Panc1 (cell line): Measurements from ENCODE around the gene NINJ2. TPM values are rescaled to one million over a fixed set of nuclear protein-coding genes. Genes with fewer than 3 reads are reported as not detected.

ENCODE experiments used
- ATAC-seq: fragments of 200-7000 bp; cut with Tn5 transposase; 2 replicates; pipeline ENCODE4 v1.9.1; 2020; ENCODE audit warnings: mild to moderate bottlenecking, moderate library complexity
- BruUV-seq: library from RNA; stranded (reverse); fragments of 400-500 nt; replicated peaks from 2 replicates; lab custom pipeline; 2021; lab: Mats Ljungman, UMichigan
- CTCF ChIA-PET: fragments of 300-600 bp; sonication (Branson Sonifier 250); formaldehyde crosslinking; loops from one replicate; lab custom pipeline; 2022; ENCODE audit warnings: antibody characterized with exemption; lab: Charles Lee
- POLR2A ChIA-PET: fragments of 300-600 bp; sonication (Branson Sonifier 250); formaldehyde crosslinking; loops from one replicate; lab custom pipeline; 2022; ENCODE audit warnings: antibody characterized with exemption; lab: Charles Lee
- DNase-seq: peaks from one replicate; pipeline ENCODE4 v3.0.0-alpha.2; 2010; ENCODE audit warnings: low read depth, low spot score
- H3K27ac ChIP-seq: 2 replicates; pipeline ENCODE4 v1.5.1; 2011; ENCODE audit warnings: mild to moderate bottlenecking, low read length, inconsistent platforms
- H3K27me3 ChIP-seq: fragments of 200-500 bp; sonication (Bioruptor generic); 2 replicates; pipeline ENCODE4 v1.6.0; 2014; ENCODE audit warnings: low read length, inconsistent platforms; ENCODE audit not compliant: control insufficient read depth, insufficient read depth
- H3K36me3 ChIP-seq: fragments of 200-500 bp; sonication (Bioruptor generic); 2 replicates; pipeline ENCODE4 v1.5.1; 2014; ENCODE audit warnings: inconsistent platforms, mild to moderate bottlenecking, low read length, moderate library complexity; ENCODE audit not compliant: control insufficient read depth, insufficient read depth
- H3K4me1 ChIP-seq: 2 replicates; pipeline ENCODE4 v1.5.1; 2011; ENCODE audit warnings: inconsistent platforms, mild to moderate bottlenecking, low read length, moderate library complexity; ENCODE audit not compliant: control insufficient read depth, insufficient read depth
- H3K4me3 ChIP-seq, 2 experiments: 2 replicates each; pipeline ENCODE4 v1.5.1; 2011 to 2012; ENCODE audit warnings: low read depth in 2 of 2, low read length in 2 of 2, mild to moderate bottlenecking in 2 of 2, inconsistent platforms in 1 of 2, moderate library complexity in 1 of 2
- H3K9me3 ChIP-seq: fragments of 200-500 bp; sonication (Bioruptor generic); 2 replicates; pipeline ENCODE4 v1.5.1; 2014; ENCODE audit warnings: low read depth, mild to moderate bottlenecking, inconsistent platforms, low read length, moderate library complexity; ENCODE audit not compliant: control insufficient read depth, insufficient read depth
- POLR2AphosphoS5 ChIP-seq: IDR thresholded peaks from 2 replicates; pipeline ENCODE4 v1.6.1; 2012; ENCODE audit warnings: mild to moderate bottlenecking, low read depth, low read length, moderate library complexity
- SIN3A ChIP-seq: IDR thresholded peaks from 2 replicates; pipeline ENCODE4 v1.6.1; 2012; ENCODE audit warnings: low read depth, mild to moderate bottlenecking, low read length, moderate library complexity, borderline replicate concordance; ENCODE audit not compliant: insufficient read depth
- TCF7L2 ChIP-seq: IDR thresholded peaks from 2 replicates; pipeline ENCODE4 v1.6.1; 2011; ENCODE audit warnings: mild to moderate bottlenecking, low read depth, low read length, inconsistent platforms
- in situ Hi-C: cut with HindIII; loops from 2 replicates; pipeline ENCODE4 v1.10.0; 2016; ENCODE audit warnings: low sequenced_read_pairs, low pct_unique_long_range_greater_than_20kb
- intact Hi-C: fragments of 100-400 bp; cut with micrococcal nuclease; formaldehyde crosslinking; loops from one replicate; pipeline ENCODE4 v1.10.0; 2022; ENCODE audit not compliant: unreplicated experiment
- total RNA-seq: library from RNA; stranded (reverse); gene quantifications from one replicate; pipeline ENCODE4 v1.2.1, GENCODE V29; 2021; ENCODE audit not compliant: unreplicated experiment
- TF ChIP-seq, protein P1 (sequence below): fragments of 450-650 bp; IDR thresholded peaks from 2 replicates; pipeline ENCODE4 v1.5.1; 2017; ENCODE audit warnings: mild to moderate bottlenecking
- TF ChIP-seq, protein P2 (sequence below), 2 experiments: IDR thresholded peaks; 2 replicates each; pipeline ENCODE4 v1.6.1; 2011 to 2012; ENCODE audit warnings: low read depth in 2 of 2, control low read depth in 1 of 2, low read length in 1 of 2, mild to moderate bottlenecking in 1 of 2, moderate library complexity in 1 of 2; ENCODE audit not compliant: insufficient read depth in 1 of 2

The NINJ2 gene
- total RNA-seq, 1 experiment from 2014 or later, result 1.9 TPM

DNA sequence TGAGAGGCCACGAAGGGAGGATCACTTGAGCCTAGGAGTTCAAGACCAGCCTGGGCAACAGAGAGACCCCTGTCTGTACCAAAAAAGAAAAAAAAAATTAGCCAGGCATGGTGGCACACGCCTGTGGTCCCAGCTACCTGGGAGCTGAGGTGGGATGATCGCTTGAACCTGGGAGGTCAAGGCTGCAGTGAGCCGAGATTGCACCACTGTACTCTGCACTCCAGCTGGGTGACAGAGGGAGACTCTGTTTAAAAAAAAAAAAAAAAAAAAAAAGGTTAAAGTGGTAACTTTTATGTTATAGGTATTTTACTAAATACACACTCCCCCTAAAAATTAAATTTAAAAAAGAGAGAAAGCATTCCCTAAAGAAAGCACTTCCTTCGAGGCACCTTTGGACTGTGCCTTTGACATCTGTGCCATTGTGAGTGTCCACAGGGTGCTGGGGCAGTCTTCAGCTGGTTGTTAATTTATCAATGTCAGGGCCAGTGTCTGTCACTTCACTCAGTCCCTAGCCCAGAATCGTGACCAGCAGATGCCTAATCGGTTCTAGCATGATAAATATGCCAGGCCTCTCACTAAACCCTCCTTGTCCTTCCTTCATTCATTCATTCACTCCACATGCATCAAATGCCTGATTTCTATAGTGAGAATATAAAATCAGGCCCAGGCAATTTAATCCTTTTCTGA, 140.4 kb downstream of the NINJ2 start:
- CTCF ChIA-PET, result no interaction called here
- H3K4me3 ChIP-seq, result no peak overlapping the region
- POLR2A ChIA-PET, result no interaction called here
- no peak for ATAC-seq
- BruUV-seq, result no TSS peak
- no peak overlapping the region for H3K27ac ChIP-seq
- intact Hi-C loops (no loop called here), in situ Hi-C loops (no loop called here)
- no peaks in the 10 kb centered on the region for H3K36me3 ChIP-seq
- H3K27me3 ChIP-seq, result no peaks in the 10 kb centered on the region; the same call in 1 of the 2 replicates
- no peak for DNase-seq
- H3K9me3 ChIP-seq, result no peaks in the 10 kb centered on the region
- TF ChIP-seq, protein P1, sequence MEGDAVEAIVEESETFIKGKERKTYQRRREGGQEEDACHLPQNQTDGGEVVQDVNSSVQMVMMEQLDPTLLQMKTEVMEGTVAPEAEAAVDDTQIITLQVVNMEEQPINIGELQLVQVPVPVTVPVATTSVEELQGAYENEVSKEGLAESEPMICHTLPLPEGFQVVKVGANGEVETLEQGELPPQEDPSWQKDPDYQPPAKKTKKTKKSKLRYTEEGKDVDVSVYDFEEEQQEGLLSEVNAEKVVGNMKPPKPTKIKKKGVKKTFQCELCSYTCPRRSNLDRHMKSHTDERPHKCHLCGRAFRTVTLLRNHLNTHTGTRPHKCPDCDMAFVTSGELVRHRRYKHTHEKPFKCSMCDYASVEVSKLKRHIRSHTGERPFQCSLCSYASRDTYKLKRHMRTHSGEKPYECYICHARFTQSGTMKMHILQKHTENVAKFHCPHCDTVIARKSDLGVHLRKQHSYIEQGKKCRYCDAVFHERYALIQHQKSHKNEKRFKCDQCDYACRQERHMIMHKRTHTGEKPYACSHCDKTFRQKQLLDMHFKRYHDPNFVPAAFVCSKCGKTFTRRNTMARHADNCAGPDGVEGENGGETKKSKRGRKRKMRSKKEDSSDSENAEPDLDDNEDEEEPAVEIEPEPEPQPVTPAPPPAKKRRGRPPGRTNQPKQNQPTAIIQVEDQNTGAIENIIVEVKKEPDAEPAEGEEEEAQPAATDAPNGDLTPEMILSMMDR, result no peak
- TF ChIP-seq, protein P2, sequence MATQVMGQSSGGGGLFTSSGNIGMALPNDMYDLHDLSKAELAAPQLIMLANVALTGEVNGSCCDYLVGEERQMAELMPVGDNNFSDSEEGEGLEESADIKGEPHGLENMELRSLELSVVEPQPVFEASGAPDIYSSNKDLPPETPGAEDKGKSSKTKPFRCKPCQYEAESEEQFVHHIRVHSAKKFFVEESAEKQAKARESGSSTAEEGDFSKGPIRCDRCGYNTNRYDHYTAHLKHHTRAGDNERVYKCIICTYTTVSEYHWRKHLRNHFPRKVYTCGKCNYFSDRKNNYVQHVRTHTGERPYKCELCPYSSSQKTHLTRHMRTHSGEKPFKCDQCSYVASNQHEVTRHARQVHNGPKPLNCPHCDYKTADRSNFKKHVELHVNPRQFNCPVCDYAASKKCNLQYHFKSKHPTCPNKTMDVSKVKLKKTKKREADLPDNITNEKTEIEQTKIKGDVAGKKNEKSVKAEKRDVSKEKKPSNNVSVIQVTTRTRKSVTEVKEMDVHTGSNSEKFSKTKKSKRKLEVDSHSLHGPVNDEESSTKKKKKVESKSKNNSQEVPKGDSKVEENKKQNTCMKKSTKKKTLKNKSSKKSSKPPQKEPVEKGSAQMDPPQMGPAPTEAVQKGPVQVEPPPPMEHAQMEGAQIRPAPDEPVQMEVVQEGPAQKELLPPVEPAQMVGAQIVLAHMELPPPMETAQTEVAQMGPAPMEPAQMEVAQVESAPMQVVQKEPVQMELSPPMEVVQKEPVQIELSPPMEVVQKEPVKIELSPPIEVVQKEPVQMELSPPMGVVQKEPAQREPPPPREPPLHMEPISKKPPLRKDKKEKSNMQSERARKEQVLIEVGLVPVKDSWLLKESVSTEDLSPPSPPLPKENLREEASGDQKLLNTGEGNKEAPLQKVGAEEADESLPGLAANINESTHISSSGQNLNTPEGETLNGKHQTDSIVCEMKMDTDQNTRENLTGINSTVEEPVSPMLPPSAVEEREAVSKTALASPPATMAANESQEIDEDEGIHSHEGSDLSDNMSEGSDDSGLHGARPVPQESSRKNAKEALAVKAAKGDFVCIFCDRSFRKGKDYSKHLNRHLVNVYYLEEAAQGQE (IDR thresholded peaks at IDR 0.05; ENCODE audit: insufficient read depth in 1 of 2, low read depth in 2 of 2, low read length in 1 of 2), result no peak
- TF ChIP-seq TCF7L2 (no peak), SIN3A (no peak), POLR2AphosphoS5 (no peak)
- H3K4me1 ChIP-seq, result no peaks in the 10 kb centered on the region

DNA sequence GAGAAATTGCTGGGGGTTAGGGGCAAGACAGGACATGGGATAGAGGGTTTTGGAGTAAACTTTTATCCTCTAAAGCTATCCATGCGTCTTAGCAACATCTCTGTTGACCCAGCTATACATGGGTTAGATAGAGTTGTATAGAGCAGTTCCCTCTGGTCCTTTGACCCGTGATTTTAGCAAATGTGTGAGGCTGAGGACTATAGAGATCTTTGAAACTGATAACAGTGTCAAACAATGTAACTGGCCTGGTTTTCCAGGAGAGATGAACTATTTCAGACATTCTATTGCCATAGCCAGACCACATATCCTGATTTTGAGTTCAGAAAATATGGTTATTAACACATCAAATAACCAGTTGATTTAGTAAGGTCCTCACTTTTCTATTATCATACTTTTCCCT, 143.1 kb downstream of the NINJ2 start:
- Histone ChIP-seq H3K27me3 (no peaks in the 10 kb centered on the region; the same call in 1 of the 2 replicates), H3K9me3 (no peaks in the 10 kb centered on the region), H3K4me3 (no peak overlapping the region), H3K36me3 (no peaks in the 10 kb centered on the region), H3K4me1 (no peaks in the 10 kb centered on the region), H3K27ac (no peak overlapping the region)
- DNase-seq, result no peak
- no peak for ATAC-seq
- TF ChIP-seq POLR2AphosphoS5 (no peak), SIN3A (no peak), TCF7L2 (no peak)
- TF ChIP-seq, protein P1, result no peak
- TF ChIP-seq, protein P2 (IDR thresholded peaks at IDR 0.05; ENCODE audit: insufficient read depth in 1 of 2, low read depth in 2 of 2, low read length in 1 of 2), result no peak
- ChIA-PET CTCF (no interaction called here), POLR2A (no interaction called here)
- intact Hi-C loops, result no loop called here
- BruUV-seq, result no TSS peak
- in situ Hi-C loops, result no loop called here
